Vagina (tissue), 2 donors: ENCODE measurements around the gene PRKCQ.

Experiments used
- CTCF ChIP-seq, 3 experiments: fragments of 450-650 bp in 2 of 3; fragments of 200-600 bp in 1 of 3; sonication (generic) in 1 of 3; IDR thresholded peaks; one replicate each; pipeline ENCODE4 v1.5.1; 2017 to 2019; ENCODE audit warnings: antibody characterized with exemption in 3 of 3, mild to moderate bottlenecking in 2 of 3, moderate library complexity in 2 of 3
- POLR2A ChIP-seq, 2 donors: fragments of 450-650 bp; IDR thresholded peaks; one replicate each; pipeline ENCODE4 v1.6.1; 2017; ENCODE audit warnings: antibody characterized with exemption in 2 of 2, mild to moderate bottlenecking in 2 of 2, moderate library complexity in 2 of 2

GRCh38 chr10:6563731-6564130 lies 16.3 kb downstream of the PRKCQ start:
- TF ChIP-seq CTCF (IDR thresholded peaks at IDR 0.05) (no peak), POLR2A (IDR thresholded peaks at IDR 0.05) (no peak)
